Vagina (tissue), 2 donors: ENCODE data around the gene PLCB2.

ENCODE experiments used
- POLR2A ChIP-seq, 2 donors: fragments of 450-650 bp; IDR thresholded peaks; one replicate each; pipeline ENCODE4 v1.6.1; 2017; ENCODE audit warnings: antibody characterized with exemption in 2 of 2, mild to moderate bottlenecking in 2 of 2, moderate library complexity in 2 of 2
- TF ChIP-seq, protein P1 (sequence below), 3 experiments: fragments of 450-650 bp in 2 of 3; fragments of 200-600 bp in 1 of 3; sonication (generic) in 1 of 3; IDR thresholded peaks; one replicate each; pipeline ENCODE4 v1.5.1; 2017 to 2019; ENCODE audit warnings: antibody characterized with exemption in 3 of 3, mild to moderate bottlenecking in 2 of 3, moderate library complexity in 2 of 3

- TF ChIP-seq, protein P1, sequence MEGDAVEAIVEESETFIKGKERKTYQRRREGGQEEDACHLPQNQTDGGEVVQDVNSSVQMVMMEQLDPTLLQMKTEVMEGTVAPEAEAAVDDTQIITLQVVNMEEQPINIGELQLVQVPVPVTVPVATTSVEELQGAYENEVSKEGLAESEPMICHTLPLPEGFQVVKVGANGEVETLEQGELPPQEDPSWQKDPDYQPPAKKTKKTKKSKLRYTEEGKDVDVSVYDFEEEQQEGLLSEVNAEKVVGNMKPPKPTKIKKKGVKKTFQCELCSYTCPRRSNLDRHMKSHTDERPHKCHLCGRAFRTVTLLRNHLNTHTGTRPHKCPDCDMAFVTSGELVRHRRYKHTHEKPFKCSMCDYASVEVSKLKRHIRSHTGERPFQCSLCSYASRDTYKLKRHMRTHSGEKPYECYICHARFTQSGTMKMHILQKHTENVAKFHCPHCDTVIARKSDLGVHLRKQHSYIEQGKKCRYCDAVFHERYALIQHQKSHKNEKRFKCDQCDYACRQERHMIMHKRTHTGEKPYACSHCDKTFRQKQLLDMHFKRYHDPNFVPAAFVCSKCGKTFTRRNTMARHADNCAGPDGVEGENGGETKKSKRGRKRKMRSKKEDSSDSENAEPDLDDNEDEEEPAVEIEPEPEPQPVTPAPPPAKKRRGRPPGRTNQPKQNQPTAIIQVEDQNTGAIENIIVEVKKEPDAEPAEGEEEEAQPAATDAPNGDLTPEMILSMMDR (IDR thresholded peaks at IDR 0.05): no peak
- no peak for TF ChIP-seq POLR2A (IDR thresholded peaks at IDR 0.05)
Measured at GRCh38 chr15:40241269-40242212, 66.2 kb downstream of the PLCB2 start.
